Loucy (cell line): ENCODE measurements around the gene TMEM200B.

ENCODE experiments used
- CTCF ChIP-seq: fragments of 200-600 bp; sonication (generic); conservative IDR thresholded peaks from 2 replicates; pipeline ENCODE4 v1.5.1; 2014; ENCODE audit warnings: mild to moderate bottlenecking, antibody characterized with exemption, low read length
- EZH2phosphoT487 ChIP-seq: fragments of 200-600 bp; IDR thresholded peaks from 2 replicates; pipeline ENCODE4 v1.6.1; 2018; ENCODE audit warnings: antibody characterized with exemption, mild to moderate bottlenecking, moderate library complexity, borderline replicate concordance

GRCh38 chr1:29162025-29162424 is 38.3 kb upstream of the TMEM200B start:
- TF ChIP-seq CTCF (no peak), EZH2phosphoT487 (no peak)
